Measurements from ENCODE around the gene ZER1. TPM values are rescaled to one million over a fixed set of nuclear protein-coding genes. Genes with fewer than 3 reads are reported as not detected.
"Not testable (repeated sequence)": the region's sequence is repeated elsewhere in the genome, so short reads cannot be mapped to it uniquely, and the experiment has no call there.

The ZER1 gene
- total RNA-seq, 1 donor from 2014 or later = 38.0 TPM

- H3K27me3 Mint-ChIP-seq (ENCODE audit: unreplicated experiment) = peaks cover 5% of the 10 kb centered on the region
- H3K27ac Mint-ChIP-seq (ENCODE audit: unreplicated experiment) = peak within 1 kb of the TSS; percentile 85
- H3K4me1 Mint-ChIP-seq (ENCODE audit: low read depth, unreplicated experiment) = peaks cover 1% of the 10 kb centered on the region
- H3K9me3 Mint-ChIP-seq (ENCODE audit: unreplicated experiment) = no peaks in the 10 kb centered on the region
- peak within 1 kb of the TSS; percentile 95 for H3K4me3 Mint-ChIP-seq (ENCODE audit: unreplicated experiment)
- H3K36me3 Mint-ChIP-seq (ENCODE audit: unreplicated experiment) = no peaks in the 10 kb centered on the region
- TF ChIP-seq, protein P1, sequence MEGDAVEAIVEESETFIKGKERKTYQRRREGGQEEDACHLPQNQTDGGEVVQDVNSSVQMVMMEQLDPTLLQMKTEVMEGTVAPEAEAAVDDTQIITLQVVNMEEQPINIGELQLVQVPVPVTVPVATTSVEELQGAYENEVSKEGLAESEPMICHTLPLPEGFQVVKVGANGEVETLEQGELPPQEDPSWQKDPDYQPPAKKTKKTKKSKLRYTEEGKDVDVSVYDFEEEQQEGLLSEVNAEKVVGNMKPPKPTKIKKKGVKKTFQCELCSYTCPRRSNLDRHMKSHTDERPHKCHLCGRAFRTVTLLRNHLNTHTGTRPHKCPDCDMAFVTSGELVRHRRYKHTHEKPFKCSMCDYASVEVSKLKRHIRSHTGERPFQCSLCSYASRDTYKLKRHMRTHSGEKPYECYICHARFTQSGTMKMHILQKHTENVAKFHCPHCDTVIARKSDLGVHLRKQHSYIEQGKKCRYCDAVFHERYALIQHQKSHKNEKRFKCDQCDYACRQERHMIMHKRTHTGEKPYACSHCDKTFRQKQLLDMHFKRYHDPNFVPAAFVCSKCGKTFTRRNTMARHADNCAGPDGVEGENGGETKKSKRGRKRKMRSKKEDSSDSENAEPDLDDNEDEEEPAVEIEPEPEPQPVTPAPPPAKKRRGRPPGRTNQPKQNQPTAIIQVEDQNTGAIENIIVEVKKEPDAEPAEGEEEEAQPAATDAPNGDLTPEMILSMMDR (IDR thresholded peaks at IDR 0.05; ENCODE audit: partially characterized antibody, unreplicated experiment) = no peak
- DNase-seq = peak; percentile 93
These were observed 15.2 kb upstream of the ZER1 start, which contains the start of gene TBC1D13 for GRCh38 chr9:128786681-128787601. Gene TBC1D13, plus strand, starts transcription at chr9:128787253. Its CDS starts 101 bp downstream, at chr9:128787354.

GRCh38 chr9:128785427-128785826 is 13.7 kb upstream of the ZER1 start:
- peaks cover 5% of the 10 kb centered on the region for H3K27me3 Mint-ChIP-seq (ENCODE audit: unreplicated experiment)
- no peak overlapping the region for H3K4me3 Mint-ChIP-seq (ENCODE audit: unreplicated experiment)
- H3K36me3 Mint-ChIP-seq (ENCODE audit: unreplicated experiment) = no peaks in the 10 kb centered on the region
- H3K27ac Mint-ChIP-seq (ENCODE audit: unreplicated experiment) = no peak overlapping the region
- TF ChIP-seq, protein P1 (IDR thresholded peaks at IDR 0.05; ENCODE audit: partially characterized antibody, unreplicated experiment) = no peak
- H3K4me1 Mint-ChIP-seq (ENCODE audit: low read depth, unreplicated experiment) = peaks cover 1% of the 10 kb centered on the region
- no peaks in the 10 kb centered on the region for H3K9me3 Mint-ChIP-seq (ENCODE audit: unreplicated experiment)
- DNase-seq = no peak

DNA sequence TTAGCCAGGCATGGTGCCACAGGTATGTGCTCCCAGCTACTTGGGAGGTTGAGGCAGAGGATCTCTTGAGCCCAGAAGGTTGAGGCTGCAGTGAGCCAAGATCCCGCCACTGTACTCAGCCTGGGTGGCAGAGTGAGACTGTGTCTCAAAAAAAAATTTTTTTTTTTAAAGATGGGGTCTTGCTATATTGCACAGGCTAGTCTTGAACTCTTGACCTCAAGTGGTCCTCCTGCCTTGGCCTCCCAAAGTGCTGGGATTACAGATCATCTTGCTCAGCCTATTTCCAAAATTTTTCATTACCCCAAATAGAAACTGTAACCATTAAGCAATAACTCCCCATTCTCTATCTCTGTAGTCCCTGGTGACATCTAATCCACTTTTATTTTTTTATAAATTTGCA is 10.9 kb upstream of the ZER1 start:
- Mint-ChIP-seq H3K36me3 (ENCODE audit: unreplicated experiment) (no peaks in the 10 kb centered on the region), H3K27ac (ENCODE audit: unreplicated experiment) (no peak overlapping the region), H3K4me1 (ENCODE audit: low read depth, unreplicated experiment) (no peaks in the 10 kb centered on the region), H3K27me3 (ENCODE audit: unreplicated experiment) (peaks cover 2% of the 10 kb centered on the region), H3K4me3 (ENCODE audit: unreplicated experiment) (no peak overlapping the region), H3K9me3 (ENCODE audit: unreplicated experiment) (no peaks in the 10 kb centered on the region)
- no peak for DNase-seq
- TF ChIP-seq, protein P1 (IDR thresholded peaks at IDR 0.05; ENCODE audit: partially characterized antibody, unreplicated experiment) = no peak

GRCh38 chr9:128781187-128782070 is 9.7 kb upstream of the ZER1 start:
- TF ChIP-seq, protein P1 (IDR thresholded peaks at IDR 0.05; ENCODE audit: partially characterized antibody, unreplicated experiment) = no peak
- no peaks in the 10 kb centered on the region for H3K36me3 Mint-ChIP-seq (ENCODE audit: unreplicated experiment)
- no peaks in the 10 kb centered on the region for H3K27me3 Mint-ChIP-seq (ENCODE audit: unreplicated experiment)
- DNase-seq = no peak
- no peak overlapping the region for H3K4me3 Mint-ChIP-seq (ENCODE audit: unreplicated experiment)
- H3K4me1 Mint-ChIP-seq (ENCODE audit: low read depth, unreplicated experiment) = no peaks in the 10 kb centered on the region
- H3K27ac Mint-ChIP-seq (ENCODE audit: unreplicated experiment) = no peak overlapping the region
- H3K9me3 Mint-ChIP-seq (ENCODE audit: unreplicated experiment) = no peaks in the 10 kb centered on the region

DNA sequence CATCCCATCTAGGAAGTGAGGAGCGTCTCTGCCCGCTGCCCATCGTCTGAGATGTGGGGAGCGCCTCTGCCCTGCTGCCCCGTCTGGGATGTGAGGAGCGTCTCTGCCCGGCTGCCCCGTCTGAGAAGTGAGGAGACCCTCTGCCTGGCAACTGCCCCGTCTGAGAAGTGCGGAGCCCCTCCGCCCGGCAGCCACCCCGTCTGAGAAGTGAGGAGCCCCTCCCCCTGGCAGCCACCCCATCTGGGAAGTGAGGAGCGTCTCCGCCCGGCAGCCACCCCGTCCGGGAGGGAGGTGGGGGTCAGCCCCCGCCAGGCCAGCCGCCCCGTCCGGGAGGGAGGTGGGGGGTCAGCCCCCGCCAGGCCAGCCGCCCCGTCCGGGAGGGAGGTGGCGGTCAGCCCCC is 8.4 kb upstream of the ZER1 start:
- H3K27ac Mint-ChIP-seq (ENCODE audit: unreplicated experiment); H3K9me3 Mint-ChIP-seq (ENCODE audit: unreplicated experiment); H3K4me1 Mint-ChIP-seq (ENCODE audit: low read depth, unreplicated experiment); H3K36me3 Mint-ChIP-seq (ENCODE audit: unreplicated experiment); H3K4me3 Mint-ChIP-seq (ENCODE audit: unreplicated experiment); DNase-seq; H3K27me3 Mint-ChIP-seq (ENCODE audit: unreplicated experiment): not testable (repeated sequence)

Measured in glutamatergic neuron (in vitro differentiated cells).